GM21723 (cell line): ENCODE data around the gene FBXO22.
"Not testable (repeated sequence)": the region's sequence is repeated elsewhere in the genome, so short reads cannot be mapped to it uniquely, and the experiment has no call there.

Experiments
- ATAC-seq: cut with Tn5 transposase; IDR thresholded peaks from one replicate; pipeline ENCODE4 v1.9.1; 2021; ENCODE audit warnings: mild to moderate bottlenecking, moderate library complexity; ENCODE audit not compliant: unreplicated experiment

FBXO22 gene

GRCh38 chr15:75976766-75977165, 73.1 kb downstream of the FBXO22 start:
- not testable (repeated sequence) for ATAC-seq

DNA sequence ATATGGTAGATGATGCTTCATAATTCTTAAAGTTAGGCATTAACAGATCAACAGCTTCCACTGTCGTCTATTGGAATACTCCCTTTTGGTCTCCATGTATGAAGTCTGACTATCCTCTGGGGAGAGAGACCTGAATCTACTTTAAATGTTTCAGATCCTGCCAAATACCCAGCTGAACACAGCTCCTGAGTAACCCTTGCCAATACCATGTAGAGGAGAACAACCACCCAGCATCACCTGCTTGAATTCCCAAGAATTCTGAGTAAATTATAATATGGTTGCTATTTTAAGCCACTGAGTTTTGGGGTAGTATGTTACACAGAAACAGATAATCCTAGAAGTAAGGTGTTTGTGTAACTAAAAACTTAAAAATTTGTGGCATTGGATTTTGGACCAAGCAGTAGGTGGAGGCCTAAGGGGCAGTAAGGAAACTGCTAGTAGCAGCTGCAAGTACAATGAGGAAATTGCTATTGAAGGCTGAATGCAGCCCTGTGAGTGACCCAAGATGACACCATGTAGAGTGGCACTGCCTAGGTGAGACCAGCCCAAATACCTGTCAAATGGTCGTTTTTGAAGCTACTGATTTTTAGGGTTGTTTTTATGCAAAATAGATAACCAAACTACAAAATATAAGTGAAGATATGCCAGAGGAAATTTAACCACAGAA, 77.6 kb downstream of the FBXO22 start:
- ATAC-seq = no peak

GRCh38 chr15:75982468-75982867, 78.8 kb downstream of the FBXO22 start:
- no peak for ATAC-seq

- ATAC-seq = not testable (repeated sequence)
Measured at GRCh38 chr15:75984706-75985105, 81.0 kb downstream of the FBXO22 start.

GRCh38 chr15:75985971-75986370, 82.3 kb downstream of the FBXO22 start:
- no peak for ATAC-seq

DNA sequence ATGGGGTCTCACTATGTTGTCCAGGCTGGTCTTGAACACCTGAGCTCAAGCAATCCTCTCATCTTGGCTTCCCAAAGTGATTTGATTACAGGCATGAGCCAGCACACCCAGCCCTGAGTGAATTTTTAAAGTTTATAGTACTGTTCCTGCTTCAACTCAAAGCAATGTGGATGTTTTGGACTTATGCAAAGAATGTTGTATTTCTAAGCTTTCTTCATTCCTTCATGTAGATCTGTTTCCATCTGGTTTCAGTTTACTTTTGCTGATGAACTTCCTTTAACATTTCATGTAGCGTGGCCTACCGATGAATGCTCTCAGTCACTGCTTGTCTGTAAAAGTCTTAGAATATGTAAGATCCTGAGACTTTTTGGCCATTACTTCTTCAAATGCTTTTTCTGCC, 85.4 kb downstream of the FBXO22 start:
- no peak for ATAC-seq

DNA sequence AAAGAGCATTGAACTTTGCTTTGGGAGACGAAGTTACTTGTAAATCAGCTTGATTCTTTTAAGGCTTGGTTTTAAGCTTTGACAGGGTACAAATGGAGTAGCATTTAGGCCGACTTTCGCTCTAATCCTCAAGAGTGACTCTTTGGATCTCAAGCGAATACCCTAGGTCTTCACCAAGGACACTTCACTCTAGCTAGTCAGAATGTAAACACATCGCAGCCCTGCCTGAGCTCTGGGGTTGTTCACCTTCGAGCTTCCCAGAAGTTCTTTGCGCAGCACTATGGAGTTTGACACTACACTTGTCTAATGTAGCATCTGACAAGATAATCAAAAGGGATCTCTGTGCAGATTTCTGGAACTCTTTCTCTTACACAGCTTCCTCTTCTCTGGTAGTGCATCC, 86.2 kb downstream of the FBXO22 start:
- no peak for ATAC-seq
